GM19239 (cell line): ENCODE results near the gene RACGAP1.

Experiments
- DNase-seq: peaks from one replicate; pipeline ENCODE4 v3.0.0; 2011; ENCODE audit warnings: low spot score; ENCODE audit not compliant: insufficient read length
- FAIRE-seq: peaks from 2 replicates; lab custom pipeline; 2011; peaks lifted over from hg19 to GRCh38; lab: Jason Lieb, UNC

Gene RACGAP1

GRCh38 chr12:49960474-49961110 is 64.7 kb downstream of the RACGAP1 start:
- FAIRE-seq (no peak), DNase-seq (no peak)

- FAIRE-seq (no peak), DNase-seq (no peak)
Measured at GRCh38 chr12:49959685-49960473, 65.4 kb downstream of the RACGAP1 start.

GRCh38 chr12:49957570-49957967 is 67.7 kb downstream of the RACGAP1 start:
- FAIRE-seq: no peak
- no peak for DNase-seq

- no peak for FAIRE-seq
- DNase-seq: no peak
Measured at GRCh38 chr12:49956663-49957569, 68.4 kb downstream of the RACGAP1 start.

- DNase-seq: no peak
- no peak for FAIRE-seq
Measured at GRCh38 chr12:49955899-49956662, 69.2 kb downstream of the RACGAP1 start.

GRCh38 chr12:49954863-49955830 is 70.1 kb downstream of the RACGAP1 start:
- no peak for FAIRE-seq
- no peak for DNase-seq

- DNase-seq (no peak), FAIRE-seq (no peak)
Measured at GRCh38 chr12:49953961-49954846, 71.1 kb downstream of the RACGAP1 start.

- DNase-seq (no peak), FAIRE-seq (no peak)
Measured at GRCh38 chr12:49953151-49953550, 72.1 kb downstream of the RACGAP1 start.

GRCh38 chr12:49952391-49953055 is 72.8 kb downstream of the RACGAP1 start:
- FAIRE-seq: no peak
- no peak for DNase-seq

- FAIRE-seq: no peak
- DNase-seq: no peak
Measured at GRCh38 chr12:49951411-49952240, 73.7 kb downstream of the RACGAP1 start.

GRCh38 chr12:49950273-49951251 is 74.7 kb downstream of the RACGAP1 start, which contains the start of gene AQP2:
AQP2 (plus strand) TSS chr12:49950737; CDS start chr12:49950831, 94 bp downstream.
- FAIRE-seq (no peak), DNase-seq (no peak)

- no peak for DNase-seq
- no peak for FAIRE-seq
Measured at GRCh38 chr12:49949866-49950265, 75.4 kb downstream of the RACGAP1 start.

- DNase-seq: no peak
- FAIRE-seq: no peak
Measured at GRCh38 chr12:49948866-49949845, 76.1 kb downstream of the RACGAP1 start.

- DNase-seq: no peak
- no peak for FAIRE-seq
Measured at GRCh38 chr12:49947593-49948226, 77.6 kb downstream of the RACGAP1 start.
